HG03457 (cell line): ENCODE data around the gene NGEF.
"Not testable (repeated sequence)": the region's sequence is repeated elsewhere in the genome, so short reads cannot be mapped to it uniquely, and the experiment has no call there.

ENCODE experiments used
- ATAC-seq: cut with Tn5 transposase; IDR thresholded peaks from one replicate; pipeline ENCODE4 v1.9.1; 2021; ENCODE audit warnings: moderate number of reproducible peaks; ENCODE audit not compliant: unreplicated experiment

NGEF gene

DNA sequence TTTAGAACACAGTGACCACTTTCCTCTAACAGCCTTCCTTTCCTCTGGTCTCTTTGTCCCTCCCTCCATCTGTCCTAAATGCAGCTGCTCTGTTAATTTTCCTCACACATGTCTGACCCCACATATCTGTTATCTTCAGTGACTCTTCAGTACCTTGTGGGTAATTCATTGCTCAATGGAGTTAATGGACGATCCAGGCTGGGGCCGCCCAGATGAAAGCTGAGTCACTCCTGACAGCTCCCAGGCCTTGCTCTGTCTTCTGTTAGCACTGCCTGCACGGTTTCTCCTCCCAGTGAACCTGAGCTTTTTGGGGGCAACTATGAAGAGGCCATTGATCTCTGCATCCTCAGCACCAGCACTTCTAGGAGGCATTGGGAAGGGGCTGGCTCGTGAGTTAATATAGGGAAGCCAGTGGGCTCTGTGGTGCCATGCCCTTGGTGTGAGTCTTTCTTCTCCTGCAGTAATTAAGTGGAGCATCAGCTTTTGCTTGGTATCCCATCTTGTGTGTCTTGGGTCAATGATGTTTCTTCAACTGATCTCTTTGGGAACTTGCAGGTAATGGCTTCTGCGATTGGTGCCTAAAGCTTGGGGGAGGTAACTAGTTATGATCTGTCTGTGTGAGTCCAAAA lies 75.7 kb downstream of the NGEF start:
- no peak for ATAC-seq

DNA sequence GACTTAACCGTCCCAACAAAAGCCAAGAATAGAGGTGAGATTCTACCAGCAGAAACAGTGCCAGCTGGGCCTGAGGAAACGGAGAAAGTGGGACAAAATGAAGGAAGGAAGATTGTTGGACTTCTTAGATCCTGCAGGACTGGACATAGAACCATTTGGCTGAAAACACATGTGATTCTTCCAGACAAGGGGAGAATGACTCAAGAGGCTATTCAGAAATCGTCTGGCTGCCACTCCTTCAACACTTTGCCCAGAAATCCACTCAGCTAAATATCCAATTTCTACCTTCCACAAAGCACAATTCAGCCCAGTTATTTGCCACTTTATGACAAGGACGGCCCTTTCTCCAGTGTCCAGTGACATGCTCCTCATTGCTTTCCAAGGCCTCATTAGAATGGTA lies 81.4 kb downstream of the NGEF start:
- no peak for ATAC-seq

DNA sequence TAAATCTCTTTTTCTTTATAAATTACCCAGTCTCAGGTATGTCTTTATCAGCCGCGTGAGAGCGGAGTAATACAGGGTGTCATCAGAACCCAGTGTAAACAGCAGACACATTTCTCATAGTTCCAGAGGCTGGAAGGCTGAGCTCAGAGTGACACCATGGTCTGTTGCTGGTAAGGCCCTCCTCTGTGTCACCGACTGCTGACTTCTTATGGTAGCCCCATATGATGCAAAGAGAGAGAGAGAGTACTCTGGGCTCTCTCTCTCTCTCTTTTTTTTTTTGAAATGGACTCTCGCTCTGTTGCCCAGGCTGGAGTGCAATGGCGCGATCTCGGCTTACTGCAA lies 83.0 kb downstream of the NGEF start:
- no peak for ATAC-seq

DNA sequence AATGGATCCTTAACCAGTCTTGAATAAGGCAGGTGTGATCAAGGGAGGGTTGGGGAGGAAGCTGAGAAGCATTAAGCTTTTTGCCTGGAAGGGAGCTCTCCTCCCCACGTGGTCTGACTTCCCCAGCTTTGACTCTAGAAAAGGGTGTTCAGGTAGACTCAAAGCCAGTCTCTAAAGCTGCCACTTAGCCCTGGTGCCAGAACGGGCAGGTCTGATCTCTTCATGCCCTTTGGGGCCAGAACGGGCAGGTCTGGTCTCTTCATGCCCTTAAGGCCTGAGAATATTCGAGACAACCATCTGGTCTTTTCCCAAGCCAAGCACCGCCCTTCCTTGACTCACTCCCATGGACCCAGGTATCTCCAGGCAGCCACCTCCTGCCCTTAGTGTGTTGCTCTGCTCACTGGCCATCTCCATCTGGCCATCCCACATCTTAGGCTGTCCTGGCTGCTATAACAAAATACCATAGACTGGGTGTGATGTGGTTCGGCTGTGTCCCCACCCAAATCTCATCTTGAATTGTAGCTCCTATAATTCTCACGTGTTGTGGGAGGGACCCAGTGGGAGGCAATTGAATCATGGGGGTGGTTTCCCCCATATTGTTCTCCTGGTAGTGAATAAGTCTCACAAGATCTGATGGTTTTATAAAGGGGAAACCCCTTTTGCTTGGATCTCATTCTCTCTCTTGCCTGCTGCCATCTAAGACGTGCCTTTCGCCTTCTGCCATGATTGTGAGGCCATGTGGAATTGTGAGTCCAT lies 83.6 kb downstream of the NGEF start:
- ATAC-seq, result no peak

DNA sequence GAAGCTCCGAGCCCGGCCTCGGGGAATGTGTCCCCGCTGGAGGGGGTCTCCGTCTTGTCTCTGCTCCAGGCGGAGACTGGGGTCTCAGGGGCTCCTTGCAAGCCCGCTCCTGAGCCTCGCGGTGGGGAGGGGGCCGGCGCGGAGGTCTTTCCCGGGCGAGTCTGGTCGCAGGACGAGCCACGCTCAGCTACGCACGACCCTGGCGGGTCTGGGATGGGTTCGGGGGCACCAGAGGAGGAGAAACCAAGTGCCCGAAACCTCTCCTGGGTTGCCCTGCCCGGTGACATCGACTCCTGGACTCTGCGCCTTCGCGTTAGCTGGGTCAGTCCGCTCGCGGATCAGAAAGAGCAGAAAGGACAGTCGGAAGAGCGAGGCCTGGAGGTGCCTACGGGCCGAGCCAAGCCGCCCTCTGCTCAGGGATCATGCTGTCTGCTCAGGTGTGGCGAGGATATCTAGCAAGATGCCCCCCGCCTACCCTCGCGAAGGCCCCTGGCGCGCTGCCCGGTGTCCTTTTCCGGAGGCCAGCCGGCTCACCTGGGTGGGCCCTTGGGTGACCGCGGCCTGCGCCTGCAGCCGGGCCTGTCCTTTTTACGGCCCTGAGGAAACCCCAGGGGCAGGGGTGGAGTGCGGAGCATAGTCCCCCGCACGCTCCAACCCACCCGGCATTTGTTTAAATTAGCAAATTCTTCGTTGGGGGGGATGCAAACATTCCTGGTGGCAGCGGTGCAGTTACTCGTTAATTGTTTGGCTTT lies 84.3 kb downstream of the NGEF start:
- ATAC-seq, result no peak

DNA sequence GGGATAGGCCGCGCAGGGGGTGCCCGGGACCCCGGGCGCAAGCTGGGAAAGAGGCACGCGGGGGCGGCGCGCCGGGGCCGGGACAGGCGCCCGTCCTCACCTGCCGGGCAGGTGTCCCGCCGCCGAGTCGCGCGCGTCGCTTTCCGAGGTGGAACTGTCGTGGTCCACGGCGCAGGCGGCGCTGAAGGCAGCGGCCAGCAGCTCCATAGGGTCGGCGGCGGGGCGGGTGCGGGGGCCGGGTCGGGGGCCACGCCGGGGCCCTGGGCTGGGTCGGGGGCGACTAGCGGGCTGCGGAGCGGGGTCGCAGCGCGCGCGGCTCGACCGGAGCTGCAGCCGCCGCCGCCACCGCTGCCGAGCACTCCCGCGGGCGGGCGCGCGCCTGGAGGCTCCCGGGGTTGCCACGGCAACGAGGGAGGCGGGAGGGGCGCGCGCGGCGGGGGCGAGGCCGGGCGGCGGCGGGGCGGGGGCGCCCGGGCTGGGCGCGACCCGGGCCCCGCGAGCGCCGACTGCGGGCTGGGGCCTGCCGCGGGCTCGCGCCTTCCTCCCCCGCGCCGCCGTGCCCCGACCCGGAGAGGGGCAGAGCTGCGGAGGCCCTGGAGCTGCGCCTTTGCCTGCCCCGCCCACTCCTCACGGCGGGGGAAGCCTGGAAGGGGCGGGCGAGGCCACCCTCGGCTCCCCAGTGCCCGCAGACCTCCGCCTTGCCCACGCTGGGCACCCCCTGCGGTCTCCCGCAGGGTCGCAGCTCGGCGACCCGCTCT lies 85.1 kb downstream of the NGEF start:
- ATAC-seq, result no peak

DNA sequence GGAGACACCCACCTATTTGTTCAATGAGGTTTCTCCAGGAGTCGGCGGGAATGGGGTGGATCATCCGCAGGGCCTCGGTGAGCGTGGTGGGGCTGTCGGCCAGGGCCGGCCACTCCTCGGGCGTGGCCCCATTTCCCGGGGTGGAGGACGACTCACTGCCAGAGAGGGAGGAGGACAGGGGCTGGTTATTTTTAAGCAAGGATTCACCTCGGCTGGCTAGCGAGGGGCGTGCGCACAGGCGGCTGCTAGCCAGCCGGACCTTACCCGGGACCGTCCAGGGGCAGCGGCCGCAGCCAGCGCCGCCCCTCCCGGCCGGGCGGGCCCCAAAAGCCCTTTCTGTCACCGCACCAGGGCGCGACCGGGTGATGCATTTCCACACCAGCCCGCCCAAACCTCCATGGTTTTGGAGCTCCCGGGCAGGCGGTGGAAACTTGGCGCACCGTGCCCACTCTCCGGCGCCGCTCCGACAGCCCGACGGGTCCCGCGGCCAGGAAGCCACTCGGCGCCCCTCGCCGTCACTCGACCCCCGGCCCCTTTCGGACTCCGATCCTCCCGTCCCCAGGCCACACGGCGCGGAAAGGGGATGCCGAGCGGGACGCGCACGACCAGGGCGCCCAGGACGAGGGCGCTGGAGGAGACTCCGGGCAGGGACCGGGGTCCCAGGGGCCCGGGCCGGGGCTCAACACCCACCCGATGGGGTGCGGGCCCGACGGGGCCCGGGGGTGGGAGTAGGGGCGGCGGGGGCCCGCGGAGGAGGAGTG lies 85.8 kb downstream of the NGEF start:
- ATAC-seq, result no peak

DNA sequence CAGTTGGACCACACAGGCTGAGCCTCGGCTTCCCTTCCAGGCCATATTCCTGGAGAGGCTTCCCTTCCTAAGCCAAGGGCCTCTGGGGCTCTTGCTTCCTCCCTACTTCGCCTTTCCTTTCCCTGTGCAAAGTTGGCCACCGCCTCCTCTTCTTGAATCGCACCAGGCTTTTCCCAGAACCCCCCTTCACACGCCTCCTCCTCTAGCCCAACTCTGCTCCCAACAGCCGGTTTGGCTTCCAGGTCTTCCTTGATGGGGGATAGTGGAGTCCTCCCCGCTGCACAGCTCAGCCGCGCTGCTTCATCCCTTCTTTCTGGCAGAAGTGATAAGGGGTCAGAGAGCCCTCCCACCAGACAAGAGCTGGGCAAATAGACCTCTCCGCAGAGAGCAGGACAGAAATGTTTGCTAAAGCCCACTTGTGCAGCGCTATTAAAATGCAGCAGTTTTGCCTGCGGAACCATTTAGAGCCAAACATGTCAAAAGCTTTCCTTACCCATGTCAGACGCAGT lies 86.6 kb downstream of the NGEF start:
- ATAC-seq, result no peak

DNA sequence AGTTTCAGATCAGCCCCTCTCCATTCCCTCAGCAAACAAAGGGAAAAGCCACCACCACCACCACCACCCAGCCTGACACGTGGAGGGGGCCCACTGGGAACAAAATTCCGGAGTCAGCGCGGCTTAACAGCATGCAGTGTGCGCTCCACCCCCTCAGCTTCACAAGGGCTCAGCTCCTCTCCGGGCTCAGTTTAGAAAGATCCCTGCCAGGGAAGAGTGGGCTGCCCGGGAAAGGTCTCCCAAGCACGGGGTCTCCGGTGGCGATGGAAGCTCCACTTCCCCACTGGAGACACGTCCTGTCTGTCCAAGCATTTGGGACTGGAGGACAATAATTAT lies 87.3 kb downstream of the NGEF start:
- ATAC-seq, result no peak

DNA sequence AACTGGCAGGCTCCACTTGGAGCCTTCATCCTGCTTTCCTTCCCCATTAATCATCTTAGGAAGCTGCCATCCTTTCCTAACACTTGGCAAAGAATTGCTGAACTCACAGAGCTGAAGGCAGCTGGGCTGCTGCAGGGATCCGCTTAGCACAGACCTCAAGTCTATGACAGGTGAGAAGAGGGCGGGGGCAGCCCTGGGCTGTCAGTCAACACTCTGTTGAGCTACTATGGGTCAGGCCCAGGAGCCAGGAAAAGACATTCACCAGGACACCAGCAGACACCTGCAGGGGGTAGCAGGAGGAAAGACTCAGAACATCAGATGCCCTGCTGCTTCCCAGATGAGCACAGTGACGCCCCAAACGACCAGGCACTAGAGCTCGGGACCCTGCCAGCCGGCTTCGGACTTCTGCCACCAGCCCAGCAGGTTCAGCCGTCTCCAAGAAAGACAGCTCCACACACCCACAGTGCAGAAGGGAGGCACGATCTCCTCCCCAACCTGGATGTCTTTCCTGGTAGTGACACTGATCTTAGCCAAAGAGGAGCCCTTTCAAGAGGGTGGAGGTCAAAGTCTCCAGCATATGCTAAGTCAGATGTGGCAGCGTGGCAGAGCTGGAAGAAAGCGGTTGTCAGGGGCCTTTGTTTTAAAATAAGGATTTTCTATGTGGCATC lies 87.8 kb downstream of the NGEF start:
- ATAC-seq, result no peak

DNA sequence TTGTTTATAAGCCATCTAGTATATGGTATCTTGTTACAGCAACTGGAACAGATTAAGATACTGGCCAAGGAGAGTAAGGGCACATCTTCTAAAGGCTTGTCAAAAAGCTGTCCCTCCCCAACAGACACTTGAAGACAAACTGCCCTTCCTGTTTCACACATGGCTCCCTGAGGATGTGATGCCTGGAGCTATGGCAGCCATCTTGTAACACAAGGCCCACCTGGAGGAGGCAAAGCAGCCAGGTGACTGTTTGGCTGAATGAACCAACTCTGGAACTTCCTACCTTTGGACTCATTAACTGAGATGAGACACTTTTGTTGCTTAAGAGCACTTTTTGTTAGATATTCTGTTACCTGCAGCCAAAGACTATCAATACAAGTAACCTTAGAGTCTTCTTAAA lies 88.6 kb downstream of the NGEF start:
- no peak for ATAC-seq

DNA sequence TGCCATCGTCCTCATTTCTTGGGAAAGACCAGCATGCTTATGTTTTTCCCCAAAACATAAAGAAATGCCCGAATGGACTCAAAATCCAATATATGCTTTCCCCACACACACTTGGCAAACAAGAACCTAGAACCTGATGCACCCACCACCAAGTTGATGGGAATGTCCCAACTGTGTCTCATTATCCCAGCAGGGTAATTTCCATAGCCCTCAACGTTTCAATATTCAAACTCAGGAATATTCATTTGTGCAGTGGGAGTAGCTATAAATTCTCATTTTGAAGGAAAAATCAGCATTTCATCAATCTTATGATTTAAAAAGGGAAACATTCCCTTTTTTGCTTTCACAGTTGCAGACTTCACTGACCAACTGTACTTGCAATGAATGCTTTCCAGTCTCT lies 92.3 kb downstream of the NGEF start:
- no peak for ATAC-seq

DNA sequence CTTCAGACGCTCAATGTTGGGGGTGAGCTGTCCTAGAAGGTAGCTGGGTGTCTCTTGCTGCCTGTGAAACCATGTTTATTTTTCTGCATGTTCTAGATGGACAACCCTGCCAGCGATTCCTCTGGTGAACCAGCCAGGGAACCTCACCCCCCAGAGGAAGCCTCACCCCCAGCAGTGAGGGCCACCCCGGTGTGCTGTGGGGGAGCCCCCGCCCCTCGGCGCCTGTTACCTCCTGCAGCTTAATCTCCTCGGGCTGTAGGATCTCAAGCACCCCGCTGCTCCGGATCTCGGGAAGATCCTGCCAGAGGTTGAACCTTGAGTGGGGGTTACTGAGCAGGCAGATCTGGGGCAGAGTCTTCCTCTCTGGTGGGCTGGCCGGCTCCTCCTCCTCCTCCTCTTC lies 93.0 kb downstream of the NGEF start:
- no peak for ATAC-seq

DNA sequence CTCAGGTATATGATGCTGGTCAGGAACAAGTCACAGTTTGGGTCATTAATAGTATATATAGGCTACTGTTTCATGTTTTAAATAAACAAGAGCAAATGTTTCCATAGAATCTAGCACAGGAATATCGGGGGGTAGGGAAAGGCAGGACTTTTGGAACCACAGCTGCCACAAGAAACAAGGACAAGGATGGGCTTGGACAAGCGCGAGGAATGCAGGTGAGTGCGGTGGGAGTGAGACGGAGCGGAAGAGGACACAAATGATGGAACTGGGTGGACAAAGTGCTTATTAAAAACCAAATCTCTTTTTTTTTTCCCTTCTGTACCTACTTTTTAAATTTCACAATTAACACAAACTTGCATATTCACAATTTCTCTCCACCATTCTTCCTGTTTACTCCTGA lies 93.9 kb downstream of the NGEF start:
- no peak for ATAC-seq

DNA sequence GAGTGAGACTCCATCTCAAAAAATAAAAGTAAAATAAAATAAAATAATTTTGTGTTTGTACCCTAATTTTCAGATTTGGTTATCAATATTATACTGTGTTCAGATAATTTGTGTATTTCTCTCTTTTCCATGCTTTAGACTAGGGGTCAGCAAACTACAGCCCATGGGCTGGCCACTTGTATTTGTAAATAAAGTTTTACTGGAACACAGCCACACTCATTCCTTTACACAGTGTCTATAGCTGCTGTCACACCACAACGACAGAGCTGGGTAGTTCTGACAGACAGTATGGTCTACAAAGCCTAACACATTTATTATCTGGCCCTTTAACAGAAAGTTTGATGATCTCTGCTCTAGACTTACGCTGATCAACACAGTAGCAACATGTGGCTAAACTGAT lies 99.2 kb downstream of the NGEF start:
- no peak for ATAC-seq

DNA sequence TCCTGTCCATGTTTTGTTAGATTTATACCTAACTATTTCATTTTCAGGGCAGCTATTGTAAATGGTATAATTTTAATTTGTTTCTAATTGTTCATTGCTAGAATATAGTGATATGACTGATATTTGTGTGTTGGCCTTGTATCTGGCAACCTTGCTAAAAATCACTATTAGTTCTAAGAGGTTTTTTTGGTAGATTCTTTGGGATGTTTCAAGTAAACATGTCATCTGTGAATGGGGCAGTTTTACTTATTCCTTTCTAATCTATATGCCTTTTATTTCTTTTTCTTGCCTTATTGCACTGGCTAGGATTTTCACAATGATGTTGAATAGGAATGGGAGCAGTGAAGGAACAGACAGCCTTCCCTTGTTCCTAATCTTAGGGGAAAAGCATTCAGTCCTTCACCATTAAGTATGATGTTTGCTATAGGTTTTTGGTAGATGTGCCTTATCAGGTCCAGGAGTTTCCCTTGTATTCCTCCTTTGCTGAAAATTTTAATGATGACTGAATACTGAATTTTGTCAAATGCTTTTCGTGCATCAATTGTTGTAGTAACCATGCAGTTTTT lies 101.3 kb downstream of the NGEF start:
- ATAC-seq, result no peak

DNA sequence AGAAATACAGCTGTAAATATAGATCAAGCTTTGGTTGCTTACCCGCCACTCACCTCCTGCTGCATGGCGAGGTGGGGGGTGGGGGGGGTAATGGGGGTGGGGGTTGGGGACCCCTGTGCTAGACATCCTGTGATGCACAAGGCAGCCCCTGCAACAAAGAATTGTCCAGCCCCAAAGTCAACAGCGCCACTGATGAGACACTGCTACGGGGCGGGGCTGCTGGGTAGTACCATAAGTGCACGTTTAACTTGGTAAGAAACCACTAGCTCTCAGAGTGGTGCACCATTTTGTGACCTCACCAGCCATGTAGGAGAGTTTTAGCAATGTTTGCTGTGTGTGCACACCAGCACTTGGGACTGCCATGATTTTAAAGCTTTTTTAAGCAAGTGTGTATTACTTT lies 102.7 kb downstream of the NGEF start:
- ATAC-seq, result no peak

DNA sequence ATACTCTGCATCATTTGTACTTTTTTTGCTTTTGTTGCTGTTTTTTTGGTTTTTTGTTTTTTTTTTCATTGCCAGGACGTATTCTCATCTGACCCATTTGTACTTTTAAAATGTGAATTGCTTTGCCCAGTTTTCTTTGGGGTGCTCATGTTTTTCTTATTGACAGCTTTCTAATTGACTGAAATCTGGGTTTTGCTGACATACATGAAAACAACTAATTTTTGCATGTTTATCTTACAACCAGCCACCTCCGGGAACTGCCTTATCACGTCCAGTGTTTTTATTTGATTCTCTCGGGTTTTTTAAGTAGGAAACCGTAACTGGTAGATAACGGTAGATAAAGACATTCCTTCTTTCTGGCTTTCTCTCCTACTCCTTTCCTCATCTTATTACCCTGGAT lies 104.4 kb downstream of the NGEF start:
- no peak for ATAC-seq

DNA sequence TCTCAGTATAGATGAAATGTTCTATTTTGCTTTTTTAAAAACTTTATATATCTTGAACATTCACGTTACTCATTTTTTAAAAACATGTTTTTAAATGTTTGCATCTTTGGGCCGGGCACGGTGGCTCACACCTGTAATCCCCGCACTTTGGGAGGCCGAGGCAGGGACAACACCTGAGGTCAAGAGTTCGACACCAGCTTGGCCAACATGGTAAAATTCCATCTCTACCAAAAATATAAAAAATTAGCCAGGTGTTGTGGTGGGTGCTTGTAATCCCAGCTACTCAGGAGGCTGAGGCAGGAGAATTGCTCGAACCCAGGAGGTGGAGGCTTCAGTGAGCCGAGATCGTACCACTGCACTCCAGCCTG lies 105.4 kb downstream of the NGEF start:
- ATAC-seq, result not testable (repeated sequence)
